Activated CD4-positive, alpha-beta T cell treated with anti-CD3 and anti-CD28 coated beads, Interleukin-2, amount 10 ng/mL, durations not matched to agents 7 days and 5 days (primary cell): ENCODE data around the gene ANAPC7. TPM values are rescaled to one million over a fixed set of nuclear protein-coding genes. Genes with fewer than 3 reads are reported as not detected.

Experiments used
- total RNA-seq, 2 experiments: library from RNA; stranded (reverse); gene quantifications; one replicate each; pipeline ENCODE4 v1.2.3, GENCODE V29; 2021

Gene ANAPC7
- total RNA-seq, 2 experiments from 2014 or later = 61.8 to 67.7 TPM

Other genes with a start within 250 kb of the ANAPC7 start
- gene ATP2A2, start 122.5 kb downstream of the ANAPC7 start, total RNA-seq = 100 to 1,000 TPM; 126 to 131 TPM
- 100 to 1,000 TPM; 390 to 425 TPM for gene ARPC3, start 46.6 kb upstream of the ANAPC7 start, total RNA-seq
- 10 to 100 TPM; 19.0 to 21.2 TPM for gene GPN3, start 64.5 kb upstream of the ANAPC7 start, total RNA-seq
- 10 to 100 TPM; 14.6 to 17.5 TPM for gene FAM216A, start 65.1 kb upstream of the ANAPC7 start, total RNA-seq
- 100 to 1,000 TPM; 132 to 145 TPM for gene VPS29, start 98.4 kb upstream of the ANAPC7 start, total RNA-seq
- gene RAD9B, start 98.6 kb upstream of the ANAPC7 start, total RNA-seq = under 1 TPM; 0.87 to 0.99 TPM
- 10 to 100 TPM; 25.7 to 29.2 TPM for gene PPTC7, start 179.6 kb upstream of the ANAPC7 start, total RNA-seq
- 1 to 10 TPM; 4.3 to 5.2 TPM for gene TCTN1, start 210.4 kb upstream of the ANAPC7 start, total RNA-seq